ENCODE measurements around the gene UMODL1.

Gene UMODL1

GRCh38 chr21:42190486-42190863 is 119.4 kb downstream of the UMODL1 start:
- no peak for DNase-seq (ENCODE audit: low spot score)

- no peak for DNase-seq (ENCODE audit: low spot score)
These were observed 119.9 kb downstream of the UMODL1 start for GRCh38 chr21:42191064-42191463.

- no peak for DNase-seq (ENCODE audit: low spot score)
These were observed 120.8 kb downstream of the UMODL1 start for GRCh38 chr21:42191696-42192595.

Data from AG08395 (cell line).